Measurements from ENCODE around the gene MEI4. TPM values are rescaled to one million over a fixed set of nuclear protein-coding genes. Genes with fewer than 3 reads are reported as not detected.
"Not testable (repeated sequence)": the region's sequence is repeated elsewhere in the genome, so short reads cannot be mapped to it uniquely, and the experiment has no call there.

MEI4 gene
- total and polyA plus RNA-seq, 2 of the 8 experiments (the other 6 are each of a cell fraction or from before 2014, with no cell fraction given), result 0.05 to 0.24 TPM

GRCh38 chr6:77688649-77689048, 35.8 kb downstream of the MEI4 start:
- POLR2A ChIA-PET (ENCODE audit: partially characterized antibody), result interaction anchor here (0.6 kb wide), 1 partner anchor 160 kb away, joined by 3 read pairs; no protein-coding TSS in a partner anchor

GRCh38 chr6:77700095-77700494, 47.3 kb downstream of the MEI4 start:
- H3K27me3 ChIP-seq (replicated peaks in 1 of 4; ENCODE audit: control insufficient read depth in 3 of 4, extremely low read depth in 1 of 4, insufficient read depth in 3 of 4, low read length in 3 of 4); H3K4me1 ChIP-seq (replicated peaks in 1 of 4; ENCODE audit: control insufficient read depth in 3 of 4, insufficient read depth in 4 of 4, low read length in 3 of 4); H3K18ac ChIP-seq (ENCODE audit: extremely low read depth, low read length); H2BK5ac ChIP-seq (ENCODE audit: low read depth, low read length); H2AK5ac ChIP-seq (ENCODE audit: low read depth, low read length); H3K9me3 ChIP-seq (ENCODE audit: insufficient read depth in 2 of 2, low read depth in 1 of 2, low read length in 1 of 2); H4K8ac ChIP-seq (ENCODE audit: extremely low read depth, insufficient read depth, low read length); H4K91ac ChIP-seq (replicated peaks; ENCODE audit: insufficient read length, low read length); H3K56ac ChIP-seq (replicated peaks; ENCODE audit: insufficient read length, low read depth, low read length); H2AFZ ChIP-seq (ENCODE audit: low read length); DNase-seq (ENCODE audit: low read depth in 1 of 2, low spot score in 2 of 2); H3K23ac ChIP-seq (ENCODE audit: insufficient read length); H4K5ac ChIP-seq (ENCODE audit: insufficient read length, low read depth, low read length); H3K23me2 ChIP-seq (ENCODE audit: low read depth, low read length); H3K14ac ChIP-seq (ENCODE audit: insufficient read length); H2BK20ac ChIP-seq (ENCODE audit: low read length); H3K36me3 ChIP-seq (ENCODE audit: control insufficient read depth in 2 of 4, insufficient read depth in 4 of 4, low read length in 3 of 4); H3K79me2 ChIP-seq (ENCODE audit: control insufficient read depth in 1 of 2, insufficient read depth in 2 of 2, low read length in 2 of 2); H3K4ac ChIP-seq (replicated peaks; ENCODE audit: insufficient read length, low read depth, low read length); FAIRE-seq; H2BK12ac ChIP-seq (ENCODE audit: low read depth, low read length); H3K27ac ChIP-seq (ENCODE audit: low read depth, low read length); H2BK120ac ChIP-seq (replicated peaks; ENCODE audit: low read depth, low read length); POLR2A ChIA-PET (ENCODE audit: partially characterized antibody); H2BK15ac ChIP-seq (ENCODE audit: low read length); H3K79me1 ChIP-seq (ENCODE audit: low read depth, low read length); H3K4me2 ChIP-seq (ENCODE audit: insufficient read depth in 1 of 2, low read depth in 2 of 2, low read length in 2 of 2); H3K9ac ChIP-seq (replicated peaks in 1 of 4; ENCODE audit: extremely low read depth in 1 of 4, low read depth in 3 of 4, low read length in 3 of 4); H3K4me3 ChIP-seq (ENCODE audit: extremely low read depth in 1 of 4, insufficient read depth in 2 of 4, low read depth in 3 of 4, low read length in 4 of 4); H4K20me1 ChIP-seq (replicated peaks in 1 of 2; ENCODE audit: control insufficient read depth in 1 of 2, insufficient read depth in 2 of 2, low read length in 2 of 2): not testable (repeated sequence)
- WGBS, 2 experiments (ENCODE audit: extremely low coverage in 1 of 2, insufficient coverage in 1 of 2, insufficient read length in 1 of 2, insufficient replicate concordance in 2 of 2, low coverage in 1 of 2, low lambda C conversion rate in 2 of 2, missing lambda C conversion rate in 1 of 2), result 93% methylated on average over 6 of the region's 6 CpGs; no CpG with 5 or more reads in 1 of the 2 experiments
- CTCF ChIA-PET (ENCODE audit: partially characterized antibody), result interaction anchor here (1.7 kb wide), 1 partner anchor 234 kb away, joined by 5 read pairs; no protein-coding TSS in a partner anchor

More at GRCh38 chr6:77688649-77689048, 35.8 kb downstream of the MEI4 start:
- FAIRE-seq (no peak), DNase-seq (ENCODE audit: low read depth in 1 of 2, low spot score in 2 of 2) (no peak)
- no peaks in the 10 kb centered on the region for H3K79me2 ChIP-seq (ENCODE audit: control insufficient read depth in 1 of 2, insufficient read depth in 2 of 2, low read length in 2 of 2)
- no peaks in the 10 kb centered on the region for H3K79me1 ChIP-seq (ENCODE audit: low read depth, low read length)
- WGBS, 2 experiments (ENCODE audit: extremely low coverage in 1 of 2, insufficient coverage in 1 of 2, insufficient read length in 1 of 2, insufficient replicate concordance in 2 of 2, low coverage in 1 of 2, low lambda C conversion rate in 2 of 2, missing lambda C conversion rate in 1 of 2), result 91% methylated on average over 1 of the region's 1 CpG; no CpG with 5 or more reads in 1 of the 2 experiments
- H4K5ac ChIP-seq (ENCODE audit: insufficient read length, low read depth, low read length), result no peak overlapping the region
- no peak overlapping the region for H3K18ac ChIP-seq (ENCODE audit: extremely low read depth, low read length)
- no peak overlapping the region for H2BK120ac ChIP-seq (replicated peaks; ENCODE audit: low read depth, low read length)
- H2BK15ac ChIP-seq (ENCODE audit: low read length), result no peak overlapping the region
- no peak overlapping the region for H3K23ac ChIP-seq (ENCODE audit: insufficient read length)
- TF ChIP-seq SIRT6 (IDR thresholded peaks at IDR 0.05; ENCODE audit: low read length), result no peak
- no peak for TF ChIP-seq SIX5 (IDR thresholded peaks at IDR 0.05; ENCODE audit: low read depth, low read length)
- TF ChIP-seq BACH1 (IDR thresholded peaks at IDR 0.05; ENCODE audit: low read length), result no peak
- H3K4me3 ChIP-seq (ENCODE audit: extremely low read depth in 1 of 4, insufficient read depth in 2 of 4, low read depth in 3 of 4, low read length in 4 of 4), result no peak overlapping the region
- H3K9ac ChIP-seq (replicated peaks in 1 of 4; ENCODE audit: extremely low read depth in 1 of 4, low read depth in 3 of 4, low read length in 3 of 4), result no peak overlapping the region
- H2AK5ac ChIP-seq (ENCODE audit: low read depth, low read length), result no peak overlapping the region
- no peaks in the 10 kb centered on the region for H3K23me2 ChIP-seq (ENCODE audit: low read depth, low read length)
- no peak overlapping the region for H2BK20ac ChIP-seq (ENCODE audit: low read length)
- H3K4me1 ChIP-seq (replicated peaks in 1 of 4; ENCODE audit: control insufficient read depth in 3 of 4, insufficient read depth in 4 of 4, low read length in 3 of 4), result no peaks in the 10 kb centered on the region
- H3K56ac ChIP-seq (replicated peaks; ENCODE audit: insufficient read length, low read depth, low read length), result no peak overlapping the region
- CTCF ChIA-PET (ENCODE audit: partially characterized antibody), result interaction anchor here (1.5 kb wide), 1 partner anchor 69 kb away, joined by 3 read pairs; no protein-coding TSS in a partner anchor
- no peak overlapping the region for H4K8ac ChIP-seq (ENCODE audit: extremely low read depth, insufficient read depth, low read length)
- no peak overlapping the region for H2AFZ ChIP-seq (ENCODE audit: low read length)
- H2BK12ac ChIP-seq (ENCODE audit: low read depth, low read length), result no peak overlapping the region
- no peaks in the 10 kb centered on the region for H3K27me3 ChIP-seq (replicated peaks in 1 of 4; ENCODE audit: control insufficient read depth in 3 of 4, extremely low read depth in 1 of 4, insufficient read depth in 3 of 4, low read length in 3 of 4)
- no peak overlapping the region for H3K14ac ChIP-seq (ENCODE audit: insufficient read length)
- no peaks in the 10 kb centered on the region for H3K9me3 ChIP-seq (ENCODE audit: insufficient read depth in 2 of 2, low read depth in 1 of 2, low read length in 1 of 2)
- H3K27ac ChIP-seq (ENCODE audit: low read depth, low read length), result no peak overlapping the region
- H4K20me1 ChIP-seq (replicated peaks in 1 of 2; ENCODE audit: control insufficient read depth in 1 of 2, insufficient read depth in 2 of 2, low read length in 2 of 2), result no peaks in the 10 kb centered on the region
- H3K36me3 ChIP-seq (ENCODE audit: control insufficient read depth in 2 of 4, insufficient read depth in 4 of 4, low read length in 3 of 4), result no peaks in the 10 kb centered on the region
- no peak overlapping the region for H3K4me2 ChIP-seq (ENCODE audit: insufficient read depth in 1 of 2, low read depth in 2 of 2, low read length in 2 of 2)
- no peak overlapping the region for H4K91ac ChIP-seq (replicated peaks; ENCODE audit: insufficient read length, low read length)
- no peak overlapping the region for H3K4ac ChIP-seq (replicated peaks; ENCODE audit: insufficient read length, low read depth, low read length)
- H2BK5ac ChIP-seq (ENCODE audit: low read depth, low read length), result no peak overlapping the region

All from H1 (cell line).